Activated T-helper 2 cell treated with anti-CD3 and anti-CD28 coated beads, Interferon-gamma antibody, Interleukin-2, Interleukin-4, amounts not matched to agents 10 μg/mL and 5 μg/mL and 100 μg/mL, durations not matched to agents 14 hours and 24 hours and 36 hours (primary cell): ENCODE data around the gene ANKRD40. TPM values are rescaled to one million over a fixed set of nuclear protein-coding genes. Genes with fewer than 3 reads are reported as not detected.

Source experiments
- DNase-seq: peaks from one replicate; pipeline ENCODE4 v3.0.0; 2021; ENCODE audit warnings: low spot score
- H3K27ac Mint-ChIP-seq: one replicate; pipeline ENCODE4 v1.8.0; 2021; ENCODE audit warnings: mixed read lengths
- H3K27me3 Mint-ChIP-seq: one replicate; pipeline ENCODE4 v1.8.0; 2021; ENCODE audit warnings: low read depth, mixed read lengths
- H3K36me3 Mint-ChIP-seq: one replicate; pipeline ENCODE4 v1.8.0; 2021; ENCODE audit warnings: low read depth, mixed read lengths
- H3K4me1 Mint-ChIP-seq: one replicate; pipeline ENCODE4 v1.8.0; 2021; ENCODE audit warnings: low read depth, mixed read lengths
- H3K4me3 Mint-ChIP-seq: one replicate; pipeline ENCODE4 v1.8.0; 2021; ENCODE audit warnings: low read depth, mild to moderate bottlenecking, moderate library complexity, mixed read lengths
- H3K9me3 Mint-ChIP-seq: one replicate; pipeline ENCODE4 v1.8.0; 2021; ENCODE audit warnings: mixed read lengths
- intact Hi-C: fragments of 100-400 bp; cut with micrococcal nuclease; formaldehyde crosslinking; loops from one replicate; pipeline ENCODE4 v1.15.1; 2023
- total RNA-seq: library from RNA; stranded (reverse); gene quantifications from 2 replicates; pipeline ENCODE4 v1.2.3, GENCODE V29; 2022

ANKRD40 gene
- total RNA-seq, 1 donor from 2014 or later: 39.4 TPM

DNA sequence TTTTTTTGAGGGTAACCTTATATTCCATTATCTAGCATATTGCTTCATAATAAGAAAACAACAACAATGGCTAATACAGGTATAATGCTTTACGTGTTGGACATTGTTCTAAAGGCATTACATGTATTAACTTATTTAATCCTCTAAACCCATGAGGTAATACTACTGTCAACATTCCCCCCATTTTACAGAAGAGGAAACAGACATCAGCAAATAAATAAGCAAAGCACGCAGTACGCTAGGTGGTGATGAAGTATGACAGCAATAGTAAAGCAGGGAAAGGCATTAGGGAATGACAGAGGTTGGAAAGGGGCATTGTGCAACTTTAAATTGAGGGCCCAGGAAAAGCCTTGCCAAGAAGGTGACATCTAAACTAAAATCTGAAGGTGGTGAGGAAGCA is 4.6 kb downstream of the ANKRD40 start:
- Mint-ChIP-seq H3K4me3 (no peak overlapping the region), H3K27ac (no peak overlapping the region), H3K9me3 (no peaks in the 10 kb centered on the region)

GRCh38 chr17:50699410-50699809 is 8.3 kb downstream of the ANKRD40 start:
- Mint-ChIP-seq H3K36me3 (peaks cover 80% of the 10 kb centered on the region), H3K4me3 (no peak overlapping the region), H3K27me3 (no peaks in the 10 kb centered on the region), H3K27ac (no peak overlapping the region), H3K9me3 (no peaks in the 10 kb centered on the region), H3K4me1 (peaks cover 19% of the 10 kb centered on the region)
- intact Hi-C loops: loop anchor here (5.0 kb wide), 1 partner anchor 67 kb away; the partner anchor contains the start of gene ABCC3
- DNase-seq: no peak

More for the DNA sequence above, 4.6 kb downstream of the ANKRD40 start:
- intact Hi-C loops: loop anchor here (10.0 kb wide), 1 partner anchor 218 kb away; no protein-coding TSS in a partner anchor
- Mint-ChIP-seq H3K36me3 (peaks cover 61% of the 10 kb centered on the region), H3K4me1 (peaks cover 23% of the 10 kb centered on the region), H3K27me3 (no peaks in the 10 kb centered on the region)
- DNase-seq: no peak

GRCh38 chr17:50697663-50698272 is 9.9 kb downstream of the ANKRD40 start:
- DNase-seq: no peak
- H3K4me3 Mint-ChIP-seq: no peak overlapping the region
- H3K27ac Mint-ChIP-seq: no peak overlapping the region
- H3K36me3 Mint-ChIP-seq: peaks cover 76% of the 10 kb centered on the region
- no peaks in the 10 kb centered on the region for H3K9me3 Mint-ChIP-seq
- no peaks in the 10 kb centered on the region for H3K27me3 Mint-ChIP-seq
- intact Hi-C loops: loop anchor here (5.0 kb wide), 1 partner anchor 65 kb away; the partner anchor contains the start of gene ABCC3
- H3K4me1 Mint-ChIP-seq: peaks cover 11% of the 10 kb centered on the region

DNA sequence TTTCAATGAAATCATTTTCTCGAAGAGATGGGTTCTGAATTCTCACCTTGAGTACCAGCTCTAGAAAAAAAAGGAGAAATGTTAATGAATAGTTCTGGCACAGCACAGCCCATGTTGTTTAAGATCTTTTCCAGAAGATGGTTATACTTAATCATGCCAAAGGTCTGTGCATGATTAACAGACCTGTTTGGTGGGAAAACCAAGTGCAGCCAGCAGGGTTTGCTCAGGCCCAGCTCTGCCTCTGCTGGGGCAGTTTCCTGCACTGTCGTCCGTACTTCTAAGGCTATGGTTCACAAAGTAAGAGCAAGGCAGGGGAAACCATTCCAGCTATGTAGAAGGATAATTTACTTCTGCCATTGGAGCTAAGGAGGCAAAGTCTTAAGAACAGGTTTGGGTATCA is 10.7 kb downstream of the ANKRD40 start:
- no peak overlapping the region for H3K27ac Mint-ChIP-seq
- intact Hi-C loops: loop anchor here (5.0 kb wide), 1 partner anchor 65 kb away; the partner anchor contains the start of gene ABCC3
- H3K4me1 Mint-ChIP-seq: peaks cover 11% of the 10 kb centered on the region
- no peaks in the 10 kb centered on the region for H3K27me3 Mint-ChIP-seq
- H3K4me3 Mint-ChIP-seq: no peak overlapping the region
- no peak for DNase-seq
- H3K36me3 Mint-ChIP-seq: peaks cover 81% of the 10 kb centered on the region
- no peaks in the 10 kb centered on the region for H3K9me3 Mint-ChIP-seq

DNA sequence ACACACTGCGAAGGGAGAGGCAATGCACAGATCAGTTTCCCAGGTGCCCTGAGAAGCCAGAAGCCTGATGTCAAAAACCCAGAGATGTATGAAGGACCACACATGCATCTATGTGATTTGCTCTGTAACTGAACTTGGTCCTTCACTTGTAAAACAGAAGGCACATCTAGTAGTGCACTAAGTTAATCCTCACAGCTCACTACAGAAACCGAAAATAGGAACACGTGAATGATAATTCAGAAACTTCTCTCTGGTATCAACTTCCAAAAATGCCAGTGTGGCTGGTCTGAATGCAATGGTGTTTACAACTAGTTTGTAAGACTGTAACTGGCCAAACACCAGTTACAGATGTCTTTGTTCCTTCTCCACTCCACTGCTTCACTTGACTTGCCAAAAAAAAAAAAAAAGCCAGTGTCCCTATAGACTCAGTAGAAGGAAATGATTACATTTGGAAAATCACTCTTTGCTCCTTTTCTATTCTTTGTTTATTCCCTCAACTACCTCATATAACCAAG is 11.3 kb downstream of the ANKRD40 start:
- H3K27me3 Mint-ChIP-seq: no peaks in the 10 kb centered on the region
- no peak for DNase-seq
- no peaks in the 10 kb centered on the region for H3K9me3 Mint-ChIP-seq
- no peak overlapping the region for H3K4me3 Mint-ChIP-seq
- intact Hi-C loops: loop anchor here (5.0 kb wide), 1 partner anchor 64 kb away; the partner anchor contains the start of gene ABCC3
- peaks cover 76% of the 10 kb centered on the region for H3K36me3 Mint-ChIP-seq
- H3K4me1 Mint-ChIP-seq: peaks cover 8% of the 10 kb centered on the region
- H3K27ac Mint-ChIP-seq: no peak overlapping the region

- Mint-ChIP-seq H3K36me3 (peaks cover 48% of the 10 kb centered on the region), H3K9me3 (no peaks in the 10 kb centered on the region), H3K4me1 (peaks cover 2% of the 10 kb centered on the region), H3K27ac (no peak overlapping the region), H3K4me3 (no peak overlapping the region), H3K27me3 (no peaks in the 10 kb centered on the region)
- no peak for DNase-seq
- intact Hi-C loops: no loop called here
Observed at GRCh38 chr17:50693036-50693682, 14.6 kb downstream of the ANKRD40 start.

- no peaks in the 10 kb centered on the region for H3K27me3 Mint-ChIP-seq
- H3K36me3 Mint-ChIP-seq: peaks cover 42% of the 10 kb centered on the region
- H3K4me1 Mint-ChIP-seq: peaks cover 2% of the 10 kb centered on the region
- no peak overlapping the region for H3K4me3 Mint-ChIP-seq
- no peak for DNase-seq
- H3K27ac Mint-ChIP-seq: no peak overlapping the region
- intact Hi-C loops: no loop called here
- H3K9me3 Mint-ChIP-seq: no peaks in the 10 kb centered on the region
Observed at GRCh38 chr17:50692448-50693035, 15.2 kb downstream of the ANKRD40 start.

DNA sequence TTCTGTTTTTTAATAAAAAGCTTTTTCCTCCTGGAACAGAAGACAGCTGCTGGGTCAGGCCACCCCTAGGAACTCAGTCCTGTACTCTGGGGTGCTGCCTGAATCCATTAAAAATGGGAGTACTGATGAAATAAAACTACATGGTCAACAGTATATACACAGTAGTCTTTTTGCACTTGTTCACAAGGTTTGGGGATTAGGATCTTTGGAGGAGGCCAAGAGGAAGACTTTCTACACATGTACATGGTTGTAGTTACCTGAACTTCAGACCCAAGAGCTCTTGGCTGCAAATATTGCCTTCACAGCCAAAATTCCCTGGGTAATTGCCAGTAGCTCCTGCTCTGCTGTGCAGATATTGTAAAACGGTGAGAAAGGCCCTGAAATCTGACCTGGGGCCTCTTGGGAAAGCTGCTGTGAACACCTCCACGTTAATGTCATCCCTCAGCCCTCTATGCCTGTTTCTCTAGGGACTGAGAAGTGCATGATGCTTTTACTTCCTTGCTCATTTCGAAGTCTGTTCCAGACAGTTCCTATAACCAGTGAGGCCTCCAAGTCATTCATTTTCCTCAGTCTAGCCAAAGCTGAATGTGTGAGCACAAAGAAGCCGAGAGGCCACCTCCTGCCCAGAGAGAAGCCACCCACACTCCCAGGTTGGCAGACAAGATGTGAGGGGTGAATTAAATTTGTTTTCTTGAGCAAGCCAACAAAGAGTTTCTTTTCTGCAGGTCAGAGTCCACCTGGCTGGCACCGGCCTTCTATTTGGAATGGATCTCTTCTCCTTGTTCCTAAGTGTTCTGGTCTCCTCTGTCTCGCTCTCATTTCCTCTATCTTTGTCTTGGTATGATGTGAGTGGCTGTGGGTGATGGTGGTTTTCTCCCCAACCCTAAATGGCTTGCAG is 15.9 kb downstream of the ANKRD40 start:
- no peaks in the 10 kb centered on the region for H3K27me3 Mint-ChIP-seq

DNA sequence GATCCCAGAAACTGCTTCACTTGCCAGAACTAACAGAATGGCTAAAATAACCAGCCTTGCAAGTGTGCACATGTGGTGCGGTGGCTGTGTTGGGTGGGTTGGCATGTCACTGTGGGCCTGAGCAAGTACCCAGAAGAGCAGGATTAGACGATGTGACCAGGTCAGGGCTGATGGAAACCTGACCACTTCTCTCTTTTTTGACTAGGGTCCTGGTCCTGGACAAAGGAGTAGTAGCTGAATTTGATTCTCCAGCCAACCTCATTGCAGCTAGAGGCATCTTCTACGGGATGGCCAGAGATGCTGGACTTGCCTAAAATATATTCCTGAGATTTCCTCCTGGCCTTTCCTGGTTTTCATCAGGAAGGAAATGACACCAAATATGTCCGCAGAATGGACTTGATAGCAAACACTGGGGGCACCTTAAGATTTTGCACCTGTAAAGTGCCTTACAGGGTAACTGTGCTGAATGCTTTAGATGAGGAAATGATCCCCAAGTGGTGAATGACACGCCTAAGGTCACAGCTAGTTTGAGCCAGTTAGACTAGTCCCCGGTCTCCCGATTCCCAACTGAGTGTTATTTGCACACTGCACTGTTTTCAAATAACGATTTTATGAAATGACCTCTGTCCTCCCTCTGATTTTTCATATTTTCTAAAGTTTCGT is 16.7 kb downstream of the ANKRD40 start:
- Mint-ChIP-seq H3K9me3 (no peaks in the 10 kb centered on the region), H3K4me3 (no peak overlapping the region), H3K36me3 (peaks cover 27% of the 10 kb centered on the region), H3K27ac (no peak overlapping the region), H3K4me1 (peaks cover 2% of the 10 kb centered on the region), H3K27me3 (no peaks in the 10 kb centered on the region)
- intact Hi-C loops: no loop called here
- no peak for DNase-seq

More for the DNA sequence above, 15.9 kb downstream of the ANKRD40 start:
- Mint-ChIP-seq H3K27ac (no peak overlapping the region), H3K4me1 (peaks cover 2% of the 10 kb centered on the region), H3K36me3 (peaks cover 35% of the 10 kb centered on the region), H3K9me3 (no peaks in the 10 kb centered on the region), H3K4me3 (no peak overlapping the region)
- no peak for DNase-seq
- intact Hi-C loops: no loop called here

DNA sequence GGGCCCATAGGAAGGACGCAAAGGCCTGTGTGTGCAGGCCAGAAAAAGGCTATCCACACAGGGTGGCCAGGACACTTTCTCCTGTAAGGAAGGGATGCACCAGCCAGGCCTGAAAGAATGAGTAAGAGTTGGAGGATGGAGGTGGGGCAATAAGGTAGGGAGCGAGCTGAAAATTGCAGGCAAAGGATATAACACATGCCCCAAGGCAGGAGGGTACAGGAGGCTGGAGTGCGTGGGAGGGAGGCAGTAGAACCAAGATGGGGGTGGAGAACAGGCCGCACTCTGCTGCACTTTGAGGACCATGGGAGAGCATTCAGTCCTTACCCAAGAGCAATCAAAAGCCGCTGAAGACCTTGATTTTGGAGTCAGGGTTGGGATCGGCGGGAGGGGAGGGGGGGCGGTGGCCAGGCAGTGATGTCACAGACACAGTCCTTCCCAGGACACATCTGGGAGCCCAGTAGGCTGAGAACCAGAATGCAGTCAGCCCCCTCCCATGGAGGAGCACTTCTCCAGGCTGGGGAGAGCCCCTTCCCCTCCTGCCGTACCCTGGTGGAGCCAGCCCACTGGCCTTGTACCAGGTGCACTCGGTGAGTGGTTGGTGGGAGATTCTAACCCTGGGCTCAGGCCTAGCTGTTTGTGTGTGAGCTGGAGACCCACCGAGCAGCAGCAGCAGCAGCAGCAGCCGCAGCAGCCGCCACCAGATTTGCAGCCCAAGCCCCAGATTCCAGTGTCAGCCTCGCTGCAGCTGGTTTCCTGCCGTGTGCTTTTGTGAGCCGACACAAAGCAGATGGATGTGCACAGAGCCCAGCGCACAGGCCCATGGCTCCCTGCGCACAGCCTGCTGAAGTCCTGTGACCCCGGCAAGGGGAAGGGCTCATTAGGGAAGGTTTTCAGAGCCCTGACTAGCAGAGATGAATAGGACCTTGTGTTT is 17.5 kb downstream of the ANKRD40 start:
- no peak overlapping the region for H3K4me3 Mint-ChIP-seq
- peaks cover 2% of the 10 kb centered on the region for H3K4me1 Mint-ChIP-seq
- H3K36me3 Mint-ChIP-seq: peaks cover 19% of the 10 kb centered on the region
- intact Hi-C loops: no loop called here
- H3K9me3 Mint-ChIP-seq: no peaks in the 10 kb centered on the region
- DNase-seq: no peak
- no peaks in the 10 kb centered on the region for H3K27me3 Mint-ChIP-seq
- H3K27ac Mint-ChIP-seq: no peak overlapping the region

DNA sequence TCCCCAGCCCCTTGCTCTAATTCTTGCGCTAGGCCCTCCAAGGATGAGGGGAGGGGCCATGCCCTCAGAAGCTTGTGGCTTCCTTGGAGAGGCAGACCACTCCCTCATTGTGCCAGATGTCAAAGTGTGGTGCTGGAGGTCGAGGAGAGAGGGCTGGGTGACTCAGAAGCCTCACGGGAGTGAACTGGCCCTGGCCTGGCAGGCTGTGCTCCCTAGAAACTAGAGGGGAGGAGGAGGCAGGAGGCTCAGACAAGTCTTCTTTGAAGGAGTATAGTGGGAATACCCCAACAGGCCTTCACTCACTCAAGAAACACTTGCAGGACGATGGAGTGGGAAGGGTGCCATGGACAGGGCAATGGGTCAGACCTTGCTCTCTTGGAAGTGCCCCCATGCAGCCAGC is 18.5 kb downstream of the ANKRD40 start:
- Mint-ChIP-seq H3K27me3 (no peaks in the 10 kb centered on the region), H3K4me1 (no peaks in the 10 kb centered on the region), H3K4me3 (no peak overlapping the region), H3K36me3 (peaks cover 12% of the 10 kb centered on the region), H3K27ac (no peak overlapping the region), H3K9me3 (no peaks in the 10 kb centered on the region)
- DNase-seq: no peak
- intact Hi-C loops: no loop called here
